GDM1 (cell line): ENCODE results near the gene EHD4.
A peak's percentile ranks its signal among the peaks of the same experiment; 100 is the strongest.

Source experiments
- DNase-seq: peaks from one replicate; lab custom pipeline; 2025; lab: John Stamatoyannopoulos, UW

Gene EHD4

DNA sequence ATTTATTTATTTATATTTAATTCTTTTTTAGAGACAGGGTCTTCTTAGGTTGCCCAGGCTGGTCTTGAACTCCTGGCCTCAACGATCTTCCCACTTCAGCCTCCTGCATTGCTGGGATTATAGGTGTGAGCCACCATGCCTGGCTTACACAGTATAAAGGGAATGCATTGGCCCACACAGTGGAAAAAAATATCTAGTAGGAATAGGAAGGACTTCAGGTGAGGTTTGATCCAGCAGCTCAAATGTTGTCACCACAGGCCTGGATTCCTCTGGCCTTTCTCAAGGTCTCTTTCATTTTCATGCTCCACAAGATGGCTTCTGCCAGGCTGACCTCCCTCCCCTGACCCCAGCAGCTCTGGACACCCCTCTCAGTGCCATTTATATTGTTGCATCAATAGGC is 76.4 kb downstream of the EHD4 start:
- DNase-seq, result no peak

DNA sequence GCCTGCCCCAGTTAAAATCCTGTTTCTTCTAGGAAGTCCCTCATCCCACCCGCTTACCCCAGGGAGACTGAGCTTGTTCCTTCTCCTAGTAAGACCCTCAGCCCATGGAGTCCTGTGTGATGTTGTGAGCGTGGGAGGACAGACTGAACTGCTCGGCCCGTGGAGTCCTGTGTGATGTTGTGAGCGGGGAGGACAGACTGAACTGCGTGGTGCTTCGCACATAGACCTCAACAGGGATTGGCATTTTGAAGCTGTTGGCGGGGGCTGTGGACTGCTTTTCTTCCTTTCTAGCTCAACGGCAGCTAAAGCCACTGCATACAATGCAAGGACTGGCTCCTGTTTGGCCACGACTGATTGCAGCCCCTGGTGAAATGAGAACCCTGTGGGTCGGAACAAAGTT is 76.9 kb downstream of the EHD4 start:
- DNase-seq, result peak; percentile 14

DNA sequence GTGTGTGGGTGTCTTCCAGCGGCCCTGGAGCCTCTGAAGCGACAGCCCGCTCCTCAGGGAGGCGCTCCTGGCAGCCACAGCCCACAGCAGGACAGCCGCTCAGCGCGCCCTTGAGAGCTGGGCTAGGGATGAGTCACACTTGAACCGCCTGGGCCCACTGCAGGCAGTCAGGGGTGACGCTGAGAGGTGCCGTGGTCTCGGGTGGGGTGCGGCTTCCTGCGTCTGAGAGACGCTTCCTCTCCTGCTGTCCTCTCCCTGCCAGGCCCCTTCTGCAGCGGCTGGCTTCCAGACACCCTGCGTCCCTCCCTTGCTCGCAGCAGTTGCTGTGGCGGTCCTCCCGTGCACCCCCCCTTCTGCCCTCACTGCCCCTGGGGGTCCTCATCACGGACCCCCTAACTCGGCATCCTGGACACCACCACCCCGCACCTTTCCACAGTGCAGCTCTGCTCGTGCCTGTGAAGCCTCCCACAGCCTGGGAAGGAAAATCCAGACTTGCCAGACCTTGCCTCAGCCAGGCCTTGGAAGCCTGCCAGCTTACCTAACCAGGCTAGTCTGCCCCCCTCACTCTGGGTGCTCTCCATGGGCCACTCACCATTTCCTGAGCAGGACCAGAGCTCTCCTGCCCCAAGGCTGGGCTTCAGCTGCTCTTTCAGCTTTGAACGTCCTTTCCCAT is 77.4 kb downstream of the EHD4 start:
- peak; percentile 78 for DNase-seq

DNA sequence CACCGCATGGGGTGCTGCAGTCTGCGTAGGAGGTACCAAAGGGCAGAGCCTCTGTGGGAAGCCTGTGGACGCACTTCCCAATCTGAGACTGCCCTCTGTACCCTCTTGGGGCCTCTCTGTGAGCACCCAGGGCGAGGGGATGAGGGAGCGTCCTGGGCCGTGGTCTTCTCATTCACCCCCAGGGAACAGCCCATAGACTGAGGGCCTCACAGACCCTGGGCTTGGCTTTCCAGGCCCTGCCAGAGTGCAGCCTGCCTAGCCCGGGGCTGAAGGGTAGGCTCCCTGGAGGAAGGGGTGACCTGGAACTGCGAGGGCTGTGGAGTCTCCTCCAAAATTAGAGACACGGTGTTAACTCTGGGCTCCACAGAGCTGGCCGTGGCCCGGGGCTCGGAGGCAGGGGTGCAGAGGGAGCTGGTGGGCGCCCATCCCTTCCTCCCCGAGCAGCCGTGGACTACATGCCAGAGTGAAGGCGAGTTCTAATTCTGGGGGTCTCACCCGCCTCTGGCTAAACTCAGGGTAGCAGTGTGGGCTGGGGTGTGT is 78.0 kb downstream of the EHD4 start:
- no peak for DNase-seq

DNA sequence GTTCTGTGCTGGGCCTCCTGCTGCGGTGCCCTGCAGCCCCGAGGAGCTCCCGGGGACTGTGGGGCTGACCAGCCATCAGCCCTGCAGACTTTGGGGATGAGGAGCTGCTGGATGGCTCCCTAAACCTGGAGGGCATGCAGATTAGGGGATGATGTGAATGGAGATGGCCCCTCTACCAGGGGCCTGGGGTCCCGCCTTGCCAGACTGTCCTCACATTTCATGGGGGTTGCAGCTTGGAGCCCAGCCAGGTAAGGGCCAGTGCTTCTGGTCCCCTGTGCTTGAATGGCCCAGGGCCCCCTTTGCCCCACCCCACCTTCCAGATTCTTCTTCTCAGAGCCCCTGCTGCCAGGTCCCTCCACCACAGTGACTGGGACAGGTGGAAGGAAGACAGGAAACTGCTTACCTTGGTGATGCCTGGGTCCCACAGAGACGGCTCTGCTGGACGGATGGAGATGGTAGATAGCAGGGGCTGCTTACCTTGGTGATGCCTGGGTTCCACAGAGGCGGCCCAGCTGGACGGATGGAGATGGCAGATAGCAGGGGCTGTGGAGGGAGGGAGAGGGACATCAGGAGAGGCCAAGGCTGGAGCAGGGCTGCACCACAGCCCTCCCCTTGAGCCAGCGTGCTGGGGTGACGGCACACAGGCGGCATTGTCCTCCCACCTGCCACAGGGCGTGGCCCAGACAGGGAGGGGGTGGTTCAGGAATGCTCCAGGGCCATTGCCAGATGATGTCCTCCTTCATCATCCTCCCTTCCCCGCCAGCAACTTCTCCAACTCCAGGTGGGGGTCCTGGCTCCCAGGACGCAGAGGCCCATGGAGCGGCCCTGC is 78.7 kb downstream of the EHD4 start, which contains the start of gene SPTBN5:
TSS of gene SPTBN5 (minus strand) at position 632 of the 829 bp plus-strand sequence. CDS start at position 76, 556 bp downstream.
- no peak for DNase-seq

DNA sequence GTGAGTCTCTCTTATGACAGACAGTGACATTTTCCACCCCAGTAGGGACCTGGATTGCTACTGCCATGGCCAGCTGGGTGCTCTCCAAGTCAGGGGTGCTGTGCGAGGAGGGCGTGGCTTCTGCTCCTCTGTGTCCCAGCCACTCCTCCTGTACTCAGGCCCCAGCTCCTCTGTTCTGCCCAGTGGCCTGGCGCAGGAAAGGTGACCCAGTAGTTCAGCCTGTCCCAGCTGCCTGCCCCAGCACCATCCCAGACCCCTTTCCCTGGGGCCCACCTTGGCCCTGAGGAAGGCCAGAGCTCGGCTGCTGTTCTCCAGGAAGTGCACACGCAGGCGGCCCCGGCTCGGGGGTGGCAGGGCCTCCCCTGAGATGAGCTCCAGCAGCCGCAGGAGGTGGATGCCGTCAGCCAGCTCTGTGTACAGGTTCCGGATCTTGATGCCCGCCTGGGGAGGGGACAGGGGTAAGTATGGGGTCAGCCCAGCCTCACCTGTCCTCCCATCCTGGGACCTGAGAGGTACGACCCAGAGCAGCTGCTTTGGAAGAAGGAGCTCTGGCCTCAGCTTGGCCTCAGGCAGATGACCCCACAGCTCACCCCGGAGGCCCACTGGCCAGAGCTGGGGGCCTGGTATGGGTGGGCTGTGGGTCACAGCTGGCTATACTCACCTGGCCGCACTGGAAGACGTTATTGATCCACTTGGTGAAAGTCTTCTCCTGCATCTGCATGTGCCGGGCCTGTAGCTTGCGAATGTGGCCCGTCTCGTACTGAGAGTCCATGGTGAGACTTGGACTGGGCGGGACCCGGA is 79.5 kb downstream of the EHD4 start:
- DNase-seq, result no peak

DNA sequence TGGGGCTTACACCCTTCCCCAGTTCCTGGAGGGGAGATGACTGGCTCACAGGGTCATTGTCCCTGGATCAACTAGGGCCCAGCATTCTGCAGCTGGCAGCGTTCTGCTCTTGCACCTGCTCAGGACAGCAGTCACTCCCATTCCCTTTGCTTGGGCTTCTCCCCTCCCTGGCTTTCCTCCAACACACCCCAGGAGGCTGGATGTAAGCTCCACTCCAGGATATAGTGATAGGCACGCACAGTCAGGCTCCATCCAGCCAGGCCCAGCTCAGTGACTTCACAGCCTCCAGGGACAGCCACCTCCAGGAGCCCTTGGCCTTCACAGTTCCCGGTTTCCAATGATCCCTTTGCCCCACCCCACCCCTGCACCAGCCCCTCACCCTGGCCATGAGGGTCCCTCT is 80.4 kb downstream of the EHD4 start:
- no peak for DNase-seq

DNA sequence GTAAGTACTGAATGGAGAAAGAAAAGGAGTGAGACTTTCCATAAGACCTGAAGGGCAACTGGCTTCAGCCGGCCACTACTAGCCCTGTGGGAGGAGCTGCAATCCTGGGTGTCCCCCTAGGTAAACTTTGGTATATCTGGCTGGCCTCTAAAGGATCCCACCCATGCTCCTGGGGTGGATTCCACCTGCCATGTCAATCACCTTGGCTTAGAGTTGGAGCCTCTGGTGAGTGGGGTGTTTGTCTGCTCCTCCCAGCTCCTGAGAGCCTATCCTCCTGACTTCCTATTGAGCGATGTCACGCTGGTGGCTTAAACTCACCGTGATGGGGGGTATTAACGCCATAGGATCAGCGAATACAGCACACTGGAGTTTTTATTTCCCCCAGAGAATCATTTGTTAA is 81.1 kb downstream of the EHD4 start:
- DNase-seq, result no peak

DNA sequence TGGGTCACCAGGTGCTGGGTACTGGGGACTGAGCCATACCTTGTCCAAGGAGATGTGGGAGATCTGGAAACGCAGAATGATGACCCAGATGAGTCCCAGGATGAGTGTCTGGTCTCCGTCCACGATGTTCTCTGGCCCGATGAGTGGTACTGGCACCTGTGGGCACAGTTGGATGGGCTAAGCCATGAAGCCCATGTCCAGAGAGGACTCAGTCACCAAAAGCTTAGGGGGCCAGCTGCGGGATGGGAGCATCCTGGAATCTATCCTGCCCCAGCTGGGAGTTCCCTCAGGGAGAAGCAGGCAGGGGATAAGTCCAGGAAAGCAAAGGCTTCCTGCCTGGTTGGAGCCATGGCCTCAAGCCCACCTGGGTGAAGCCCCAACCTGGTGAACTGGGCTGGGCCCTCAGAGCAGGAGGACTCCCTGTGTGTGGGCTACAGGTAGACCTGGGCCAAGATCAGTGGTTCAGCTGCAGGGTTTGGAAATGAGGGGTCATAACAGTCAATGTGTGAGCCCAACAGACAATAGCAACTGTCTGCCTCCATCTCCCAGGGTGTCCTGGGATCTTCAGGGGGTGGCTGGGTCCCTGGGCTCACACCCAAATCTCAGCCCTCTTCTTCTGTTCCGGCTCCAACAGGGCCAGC is 82.2 kb downstream of the EHD4 start:
- DNase-seq, result no peak

DNA sequence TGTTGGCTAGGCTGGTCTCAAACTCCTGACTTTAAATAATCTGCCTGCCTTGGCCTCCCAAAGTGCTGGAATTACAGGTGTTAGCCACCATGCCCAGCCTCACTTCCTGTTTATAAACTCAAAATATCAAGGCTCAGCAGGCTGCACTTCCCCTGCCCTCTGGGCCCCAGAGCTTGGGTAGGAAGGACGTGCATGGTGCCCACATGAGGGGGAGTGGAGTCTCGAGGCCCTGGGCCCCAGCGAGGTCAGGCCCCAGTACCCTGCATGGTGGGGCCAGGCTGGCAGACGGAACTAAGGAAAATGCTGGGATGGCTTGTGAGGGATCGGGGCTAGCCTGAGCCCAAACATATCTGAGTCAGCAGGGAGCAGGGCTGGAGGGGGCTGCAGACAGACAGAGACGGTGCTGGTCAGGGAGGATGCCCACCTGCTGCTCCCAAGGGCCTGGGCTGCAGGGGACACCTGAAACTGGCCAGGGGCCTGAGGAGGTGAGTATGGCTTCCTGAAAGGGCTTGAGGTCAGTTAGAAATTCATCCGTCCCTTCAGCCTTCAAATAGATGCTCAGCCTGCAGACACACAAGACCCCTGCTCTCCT is 83.6 kb downstream of the EHD4 start:
- DNase-seq, result peak; percentile 10

DNA sequence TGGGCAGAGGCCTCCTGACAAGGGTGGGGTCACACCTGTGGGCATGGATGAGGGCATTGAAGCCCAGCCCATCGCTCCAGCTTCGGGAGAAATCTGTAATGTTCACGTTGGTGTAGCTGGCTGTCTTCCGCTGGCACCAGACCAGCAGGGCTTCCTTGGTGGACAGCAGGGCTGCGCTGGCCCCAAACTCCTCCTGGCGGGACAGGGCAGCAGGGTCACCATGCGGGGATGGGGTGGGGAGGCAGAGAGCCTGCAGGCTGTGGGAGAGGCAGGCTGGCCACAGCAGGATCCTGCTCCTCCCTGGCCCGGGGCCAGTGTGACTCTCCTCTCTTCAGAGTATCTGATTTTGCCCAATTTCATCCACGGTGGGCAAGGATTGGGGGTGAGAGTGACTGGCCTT is 84.5 kb downstream of the EHD4 start:
- DNase-seq, result no peak

DNA sequence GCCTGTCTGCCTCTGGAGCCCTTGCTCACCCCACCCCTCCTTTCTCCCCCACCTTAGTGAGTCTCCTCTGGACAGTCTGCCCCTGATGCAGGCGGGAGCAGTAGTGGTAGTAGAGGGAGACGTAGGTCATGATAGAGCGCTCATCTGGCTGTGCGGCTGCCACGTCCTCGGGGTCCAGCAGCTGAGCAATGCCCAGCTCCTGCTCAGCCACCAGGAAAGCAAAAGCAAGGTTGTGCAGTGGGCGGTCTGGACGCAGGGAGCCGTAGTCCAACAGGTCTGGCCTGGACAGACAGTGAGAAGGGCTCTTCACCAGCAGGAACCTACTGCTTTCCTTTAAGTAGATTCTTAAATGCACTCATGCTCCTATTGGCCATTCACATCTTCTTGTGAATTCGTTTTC is 85.2 kb downstream of the EHD4 start:
- DNase-seq, result no peak

DNA sequence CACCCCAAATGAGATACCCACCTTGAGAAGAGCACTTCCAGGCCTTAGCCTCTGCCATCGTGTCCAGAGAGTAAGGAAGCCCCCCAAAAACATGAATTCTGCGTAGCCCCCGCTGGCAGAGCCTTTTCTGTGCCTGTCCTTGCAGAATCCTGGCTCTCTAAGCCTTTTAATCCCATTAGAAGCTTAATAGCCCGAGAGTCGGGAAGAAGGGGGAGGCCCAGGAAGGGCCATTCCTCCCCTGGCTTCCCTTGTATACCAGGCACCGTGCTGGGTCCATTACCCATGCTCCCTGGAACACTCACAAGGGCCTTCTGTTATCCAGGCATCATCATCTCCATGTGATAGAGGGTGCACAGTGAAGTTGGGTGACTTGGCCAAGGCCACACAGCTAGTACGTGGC is 85.6 kb downstream of the EHD4 start:
- no peak for DNase-seq

DNA sequence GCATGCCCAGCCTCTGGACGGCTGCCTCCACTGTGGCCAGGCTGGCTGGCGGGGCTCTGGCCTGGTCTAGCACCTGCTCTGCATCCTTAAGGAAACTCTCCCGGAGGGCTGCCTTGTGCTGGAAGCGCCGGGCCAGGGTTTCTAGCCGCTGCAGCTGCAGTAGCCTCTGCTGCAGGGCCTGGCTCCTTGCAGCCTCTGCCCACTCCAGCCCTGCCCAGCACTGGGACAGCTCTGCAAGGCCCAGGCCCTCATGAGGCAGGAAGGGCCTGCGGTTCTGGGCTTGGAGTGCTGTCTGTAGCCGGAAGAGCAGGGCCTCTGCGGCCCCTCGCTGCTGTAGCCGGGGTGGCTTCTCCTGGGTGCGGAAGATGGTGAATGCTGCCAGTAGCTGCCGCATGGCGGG is 86.5 kb downstream of the EHD4 start:
- no peak for DNase-seq

DNA sequence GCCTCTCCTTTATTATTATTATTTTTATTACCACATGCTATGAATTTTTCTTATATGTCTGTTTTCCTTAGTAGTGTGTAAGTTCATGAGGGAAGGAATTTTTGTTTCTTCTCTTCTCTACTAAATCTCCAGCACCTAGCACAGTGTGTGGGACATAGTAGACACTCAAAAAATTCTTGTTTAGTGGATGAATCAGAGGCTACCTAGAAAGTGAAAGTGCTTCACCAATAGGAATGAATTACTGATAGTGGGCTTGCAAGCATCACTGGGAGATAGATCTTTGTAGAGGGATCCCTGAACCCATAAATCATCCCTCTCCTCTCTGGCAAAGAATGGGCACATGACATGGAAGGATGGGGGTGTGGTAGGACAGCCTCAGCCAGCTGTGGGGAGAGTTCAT is 87.0 kb downstream of the EHD4 start:
- DNase-seq, result no peak

DNA sequence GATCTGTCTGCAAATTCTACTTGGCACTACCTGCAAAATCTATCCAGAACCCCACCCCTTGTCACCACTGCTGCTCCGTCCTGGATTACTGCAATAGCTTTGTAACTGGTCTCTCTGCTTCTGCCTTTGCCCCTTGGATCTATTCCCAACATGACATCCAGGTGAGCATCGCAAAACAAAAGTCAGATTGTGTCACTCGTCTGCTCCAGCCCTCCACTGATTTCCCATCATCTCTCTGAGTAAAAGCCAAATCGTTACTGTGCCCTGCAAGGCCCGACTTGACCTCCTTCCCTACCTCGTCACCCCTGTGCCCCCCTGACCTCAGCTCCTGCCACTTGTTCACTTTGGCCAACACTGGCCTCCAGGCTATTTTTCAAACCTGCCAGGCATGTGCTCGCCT is 87.9 kb downstream of the EHD4 start:
- DNase-seq, result no peak

DNA sequence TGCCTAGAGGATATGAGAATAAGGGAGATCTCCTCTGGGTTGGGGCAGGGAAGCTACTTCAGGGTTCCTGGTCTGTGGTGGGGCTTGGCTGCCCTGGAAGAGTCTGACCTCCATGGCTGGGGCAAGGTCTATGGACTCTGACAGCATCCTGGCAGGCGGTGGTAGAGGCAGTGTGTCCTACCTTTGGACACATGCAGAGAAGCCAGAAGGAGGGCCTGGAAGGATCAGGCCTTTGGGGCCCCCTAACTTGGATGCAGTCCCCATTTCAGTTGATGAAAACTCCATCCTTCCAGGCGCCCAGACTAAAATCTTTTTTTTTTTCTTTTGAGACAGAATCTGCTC is 88.9 kb downstream of the EHD4 start:
- no peak for DNase-seq

DNA sequence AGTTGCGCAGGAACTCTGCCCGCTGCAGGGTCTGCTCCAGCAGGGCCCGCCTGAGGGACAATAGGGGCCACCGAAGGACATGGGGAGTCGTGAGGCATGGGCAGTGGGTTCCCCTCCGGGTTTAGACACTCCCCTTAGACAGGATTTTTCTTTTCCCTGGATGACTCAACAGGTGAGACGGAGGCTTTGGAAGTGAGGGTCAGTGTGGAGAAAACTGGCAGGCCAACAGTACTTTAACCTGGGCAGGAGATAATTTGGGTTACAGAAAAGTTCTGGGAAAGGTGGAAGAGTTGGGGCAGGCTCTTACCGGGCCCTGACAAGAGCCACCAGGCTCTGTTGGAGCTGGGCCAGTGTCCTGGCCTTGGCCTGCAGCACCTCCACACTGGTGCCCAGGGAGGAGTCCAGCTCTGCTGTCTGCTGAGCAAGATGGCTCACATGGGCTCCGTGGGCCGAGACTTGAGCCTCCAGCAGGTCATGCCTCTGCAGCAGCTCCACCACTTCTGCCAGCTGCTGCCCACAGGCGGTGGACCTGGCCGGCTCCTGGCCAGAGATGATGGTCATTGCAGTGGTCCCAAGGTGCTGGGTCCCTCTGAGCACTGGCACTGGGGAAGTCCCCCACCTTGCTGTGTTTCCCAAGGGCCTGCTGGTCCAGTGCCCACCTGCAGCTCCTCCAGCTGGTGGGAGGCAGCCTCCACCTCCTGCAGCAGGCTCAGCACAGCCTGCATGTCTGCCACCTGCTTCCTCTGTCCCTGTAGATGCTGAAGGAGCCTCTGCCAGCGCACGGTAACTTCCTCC is 89.5 kb downstream of the EHD4 start:
- DNase-seq, result peak; percentile 58

DNA sequence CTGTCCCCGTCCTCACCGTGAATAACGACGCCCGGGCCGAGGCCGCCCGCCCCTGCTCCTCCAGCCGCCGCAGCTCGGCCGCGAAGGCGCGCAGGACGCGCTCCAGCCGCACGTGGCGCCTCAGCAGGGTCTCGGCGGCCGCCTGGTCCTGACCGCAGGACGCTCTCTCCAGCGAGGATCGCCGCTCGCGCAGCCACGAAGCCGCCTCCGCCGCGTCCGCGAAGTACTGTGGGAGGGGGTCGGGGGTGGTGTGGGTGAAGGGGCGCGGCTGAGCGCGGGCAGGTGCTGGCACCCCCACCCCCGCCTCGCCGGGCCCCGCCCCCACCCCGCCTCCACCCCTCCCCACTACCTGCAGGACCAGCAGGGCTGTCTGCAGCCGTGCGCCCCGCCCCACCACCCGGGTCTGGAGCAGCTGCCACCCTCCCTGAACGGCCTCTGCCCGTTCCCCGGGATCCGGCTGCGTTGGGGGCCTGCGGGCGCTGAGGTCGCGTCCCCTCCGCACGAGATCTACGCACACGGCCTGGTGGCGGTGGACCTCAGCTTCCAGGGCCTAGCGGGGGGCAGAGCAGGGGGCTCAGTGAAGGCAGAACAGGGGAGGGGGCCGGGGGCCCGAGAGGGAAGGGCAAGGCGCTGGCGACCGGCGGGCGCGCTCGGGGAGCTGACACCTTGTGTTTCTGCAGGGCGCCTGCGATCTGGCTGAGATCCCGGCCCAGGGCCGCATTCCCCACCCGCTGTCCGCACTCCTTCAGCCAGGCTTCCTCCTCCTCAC is 90.3 kb downstream of the EHD4 start:
- no peak for DNase-seq

DNA sequence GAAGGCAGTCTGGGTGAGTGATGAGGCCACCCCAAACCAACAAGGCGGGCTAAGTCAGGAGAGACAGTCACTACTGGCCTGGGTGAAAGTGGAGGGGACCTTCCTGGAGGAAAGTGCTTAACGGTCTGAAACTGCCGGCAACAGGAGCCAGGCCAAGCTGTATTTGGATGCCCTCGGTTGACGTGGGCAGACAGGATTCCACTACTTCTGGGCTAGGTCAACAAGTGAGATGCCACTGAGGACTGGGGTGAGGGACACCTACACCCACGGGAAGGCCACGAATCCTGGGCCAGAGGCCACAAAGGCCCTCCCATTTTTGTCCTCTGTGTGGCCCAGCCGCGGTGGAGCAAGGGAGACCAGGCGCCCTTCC is 90.8 kb downstream of the EHD4 start:
- DNase-seq, result no peak
